Ishikawa (cell line): ENCODE data around the gene CHST9.

ENCODE experiments used
- CEBPB ChIP-seq: IDR thresholded peaks from 2 replicates; pipeline ENCODE4 v1.6.1; 2012
- CREB1 ChIP-seq: IDR thresholded peaks from 2 replicates; pipeline ENCODE4 v1.6.1; 2012; ENCODE audit warnings: low read depth
- EGR1 ChIP-seq: IDR thresholded peaks from 2 replicates; pipeline ENCODE4 v1.6.1; 2012
- EP300 ChIP-seq: IDR thresholded peaks from 2 replicates; pipeline ENCODE4 v1.6.1; 2012; ENCODE audit warnings: borderline replicate concordance
- FOXM1 ChIP-seq: IDR thresholded peaks from 2 replicates; pipeline ENCODE4 v1.6.1; 2012; ENCODE audit warnings: low read depth, borderline replicate concordance
- MAX ChIP-seq: IDR thresholded peaks from 2 replicates; pipeline ENCODE4 v1.6.1; 2012
- NFIC ChIP-seq: IDR thresholded peaks from 2 replicates; pipeline ENCODE4 v1.6.1; 2012
- RAD21 ChIP-seq: IDR thresholded peaks from 2 replicates; pipeline ENCODE4 v1.6.1; 2012; ENCODE audit warnings: low read depth
- REST ChIP-seq: IDR thresholded peaks from 2 replicates; pipeline ENCODE4 v1.6.1; 2012; ENCODE audit warnings: low read depth, mild to moderate bottlenecking
- TAF1 ChIP-seq: IDR thresholded peaks from 2 replicates; pipeline ENCODE4 v1.6.1; 2012; ENCODE audit warnings: low read depth, mild to moderate bottlenecking
- TCF12 ChIP-seq: IDR thresholded peaks from 2 replicates; pipeline ENCODE4 v1.6.1; 2012; ENCODE audit warnings: low read depth
- TEAD4 ChIP-seq: IDR thresholded peaks from 2 replicates; pipeline ENCODE4 v1.6.1; 2012
- USF1 ChIP-seq: IDR thresholded peaks from 2 replicates; pipeline ENCODE4 v1.6.1; 2012
- YY1 ChIP-seq: IDR thresholded peaks from 2 replicates; pipeline ENCODE4 v1.6.1; 2012; ENCODE audit warnings: low read depth
- ZBTB7A ChIP-seq: IDR thresholded peaks from 2 replicates; pipeline ENCODE4 v1.6.1; 2012; ENCODE audit warnings: low read depth

CHST9 gene

DNA sequence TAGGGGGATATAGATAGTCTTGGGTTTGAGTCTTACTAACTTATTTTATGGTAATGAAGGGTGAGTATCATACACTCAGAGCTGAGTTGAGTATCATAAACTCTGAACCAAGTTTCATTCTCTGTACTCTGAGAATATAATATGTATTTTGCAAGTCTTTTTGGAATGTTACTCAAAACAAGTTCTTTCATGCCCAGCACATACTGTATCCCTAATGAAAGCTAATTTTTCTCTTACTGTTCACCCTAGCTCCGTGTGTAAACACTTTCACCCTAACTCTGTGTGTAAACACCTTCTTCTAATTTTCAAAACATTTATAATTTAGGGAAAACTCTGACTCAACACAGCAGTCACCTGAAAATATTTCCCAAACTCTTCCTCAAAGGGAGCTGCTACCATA lies 29.7 kb upstream of the CHST9 start:
- TF ChIP-seq CEBPB (no peak), ZBTB7A (no peak), TAF1 (no peak), YY1 (no peak), EGR1 (no peak), RAD21 (no peak), CREB1 (no peak), MAX (no peak), NFIC (no peak), REST (no peak), FOXM1 (no peak), TEAD4 (no peak), TCF12 (no peak)

GRCh38 chr18:27213123-27213717 lies 28.1 kb upstream of the CHST9 start:
- TF ChIP-seq YY1 (no peak), REST (no peak), CEBPB (no peak), EGR1 (no peak), ZBTB7A (no peak), FOXM1 (no peak), MAX (no peak), TEAD4 (no peak), USF1 (no peak), EP300 (no peak), RAD21 (no peak), TAF1 (no peak), CREB1 (no peak), NFIC (no peak), TCF12 (no peak)

- no peak for TF ChIP-seq ZBTB7A
- no peak for TF ChIP-seq MAX
- no peak for TF ChIP-seq NFIC
- no peak for TF ChIP-seq CEBPB
Measured at GRCh38 chr18:27211569-27211968, 26.5 kb upstream of the CHST9 start.

GRCh38 chr18:27206411-27206810 lies 21.3 kb upstream of the CHST9 start:
- no peak for TF ChIP-seq USF1
- no peak for TF ChIP-seq ZBTB7A
- TF ChIP-seq RAD21, result no peak
- TF ChIP-seq MAX, result no peak
- no peak for TF ChIP-seq TCF12
- TF ChIP-seq YY1, result no peak
- no peak for TF ChIP-seq FOXM1
- TF ChIP-seq CREB1, result no peak
- TF ChIP-seq EP300, result no peak
- no peak for TF ChIP-seq REST
- TF ChIP-seq CEBPB, result no peak
- no peak for TF ChIP-seq TEAD4
- TF ChIP-seq EGR1, result no peak
- no peak for TF ChIP-seq TAF1
